ENCODE measurements around the gene AMPD2.

- TF ChIP-seq, protein P1, sequence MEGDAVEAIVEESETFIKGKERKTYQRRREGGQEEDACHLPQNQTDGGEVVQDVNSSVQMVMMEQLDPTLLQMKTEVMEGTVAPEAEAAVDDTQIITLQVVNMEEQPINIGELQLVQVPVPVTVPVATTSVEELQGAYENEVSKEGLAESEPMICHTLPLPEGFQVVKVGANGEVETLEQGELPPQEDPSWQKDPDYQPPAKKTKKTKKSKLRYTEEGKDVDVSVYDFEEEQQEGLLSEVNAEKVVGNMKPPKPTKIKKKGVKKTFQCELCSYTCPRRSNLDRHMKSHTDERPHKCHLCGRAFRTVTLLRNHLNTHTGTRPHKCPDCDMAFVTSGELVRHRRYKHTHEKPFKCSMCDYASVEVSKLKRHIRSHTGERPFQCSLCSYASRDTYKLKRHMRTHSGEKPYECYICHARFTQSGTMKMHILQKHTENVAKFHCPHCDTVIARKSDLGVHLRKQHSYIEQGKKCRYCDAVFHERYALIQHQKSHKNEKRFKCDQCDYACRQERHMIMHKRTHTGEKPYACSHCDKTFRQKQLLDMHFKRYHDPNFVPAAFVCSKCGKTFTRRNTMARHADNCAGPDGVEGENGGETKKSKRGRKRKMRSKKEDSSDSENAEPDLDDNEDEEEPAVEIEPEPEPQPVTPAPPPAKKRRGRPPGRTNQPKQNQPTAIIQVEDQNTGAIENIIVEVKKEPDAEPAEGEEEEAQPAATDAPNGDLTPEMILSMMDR (IDR thresholded peaks at IDR 0.05), result no peak
- TF ChIP-seq POLR2A (IDR thresholded peaks at IDR 0.05), result no peak
- no peak for TF ChIP-seq EP300 (IDR thresholded peaks at IDR 0.05)
Measured at GRCh38 chr1:109669246-109669948, 49.8 kb downstream of the AMPD2 start.

All from sigmoid colon (tissue), 4 donors.